ENCODE measurements around the gene KCNT2.

KCNT2 gene

DNA sequence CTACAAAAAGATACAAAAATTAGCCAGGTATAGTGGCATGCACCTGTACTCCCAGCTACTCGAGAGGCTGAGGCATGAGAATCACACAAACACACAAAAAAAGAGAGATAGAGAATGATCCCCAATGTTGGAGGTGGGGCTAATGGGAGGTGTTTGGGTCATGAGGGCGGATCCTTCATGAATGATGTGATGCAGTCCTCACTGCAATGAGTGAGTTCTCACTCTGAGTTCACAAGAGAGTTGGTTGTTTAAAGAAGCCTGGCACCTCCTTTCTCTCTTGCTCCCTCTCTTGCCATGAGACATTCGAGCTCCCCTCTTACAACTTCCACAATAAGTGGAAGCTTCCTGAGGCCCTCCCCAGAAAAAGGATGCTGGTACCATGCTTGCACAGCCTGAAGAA is 17.3 kb downstream of the KCNT2 start:
- H3K4me1 ChIP-seq (ENCODE audit: control insufficient read depth, insufficient read depth, low read length), result peaks cover 29% of the 10 kb centered on the region
- H3K4me3 ChIP-seq (ENCODE audit: low read depth, low read length), result no peak overlapping the region

DNA sequence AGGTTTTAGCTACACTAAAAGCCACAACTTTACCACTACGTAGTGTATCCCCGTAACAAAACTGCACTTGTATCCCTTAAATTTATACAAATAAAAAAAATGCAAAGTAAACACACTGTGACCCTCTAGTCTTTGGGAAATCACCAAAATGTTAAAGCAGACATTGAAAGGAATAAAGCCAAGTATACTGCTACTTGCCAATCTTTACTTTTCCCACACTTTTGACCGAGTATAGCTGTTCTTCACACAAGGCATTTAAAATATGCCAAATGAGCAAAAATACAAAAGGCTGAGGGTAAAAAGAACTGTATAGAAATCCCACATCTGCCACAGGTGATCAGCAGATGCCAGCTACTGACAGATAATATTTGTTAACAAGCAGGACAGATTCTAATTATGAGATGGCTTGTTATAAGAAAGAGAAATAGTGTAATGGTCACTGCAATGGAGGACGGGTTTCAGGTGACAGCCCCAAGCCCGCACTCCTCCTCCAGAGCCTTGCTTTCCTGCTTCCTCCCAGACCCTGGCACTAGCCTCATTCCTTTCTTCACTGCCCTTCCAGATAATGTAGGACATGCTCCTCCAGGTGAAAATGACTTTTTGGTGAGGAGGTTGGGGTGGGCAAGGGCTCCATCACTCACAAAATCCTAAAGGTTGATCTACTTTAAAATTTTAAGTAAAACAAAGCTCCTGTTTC is 18.1 kb downstream of the KCNT2 start:
- Histone ChIP-seq H3K9me3 (ENCODE audit: control insufficient read depth, insufficient read depth, low read length) (no peaks in the 10 kb centered on the region), H3K27me3 (ENCODE audit: control insufficient read depth, insufficient read depth, low read length) (no peaks in the 10 kb centered on the region), H3K36me3 (ENCODE audit: control insufficient read depth, insufficient read depth, low read length) (no peaks in the 10 kb centered on the region), H3K27ac (ENCODE audit: low read depth, low read length) (peak overlapping the region; percentile 1), H3K4me3 (ENCODE audit: low read depth, low read length) (no peak overlapping the region), H3K4me1 (ENCODE audit: control insufficient read depth, insufficient read depth, low read length) (peaks cover 29% of the 10 kb centered on the region), H3K9ac (ENCODE audit: low read depth, low read length) (no peak overlapping the region)

More for the DNA sequence above, 17.3 kb downstream of the KCNT2 start:
- no peaks in the 10 kb centered on the region for H3K36me3 ChIP-seq (ENCODE audit: control insufficient read depth, insufficient read depth, low read length)
- H3K27ac ChIP-seq (ENCODE audit: low read depth, low read length), result no peak overlapping the region
- H3K9ac ChIP-seq (ENCODE audit: low read depth, low read length), result no peak overlapping the region
- H3K27me3 ChIP-seq (ENCODE audit: control insufficient read depth, insufficient read depth, low read length), result no peaks in the 10 kb centered on the region
- no peaks in the 10 kb centered on the region for H3K9me3 ChIP-seq (ENCODE audit: control insufficient read depth, insufficient read depth, low read length)

DNA sequence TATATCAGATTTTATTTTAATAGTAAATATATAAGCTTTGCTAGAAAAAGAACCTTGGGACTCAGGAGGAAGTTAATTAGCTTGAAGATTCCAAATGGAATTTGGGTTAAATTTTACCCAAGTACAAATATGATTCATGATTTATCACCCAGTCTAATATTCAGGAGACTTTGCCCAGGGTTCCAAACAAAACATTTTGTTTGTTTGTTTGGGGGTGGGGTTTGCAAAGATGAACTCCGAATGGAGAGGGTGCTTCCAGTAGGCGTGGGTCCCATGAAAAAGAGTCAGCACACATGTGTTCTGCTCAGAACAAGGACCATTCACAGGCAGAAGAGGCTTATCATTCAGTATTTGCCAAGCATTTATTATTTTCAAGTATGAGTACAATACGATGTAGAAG is 23.5 kb downstream of the KCNT2 start:
- Histone ChIP-seq H3K27me3 (ENCODE audit: control insufficient read depth, insufficient read depth, low read length) (no peaks in the 10 kb centered on the region), H3K9me3 (ENCODE audit: control insufficient read depth, insufficient read depth, low read length) (no peaks in the 10 kb centered on the region), H3K4me3 (ENCODE audit: low read depth, low read length) (no peak overlapping the region), H3K36me3 (ENCODE audit: control insufficient read depth, insufficient read depth, low read length) (no peaks in the 10 kb centered on the region), H3K4me1 (ENCODE audit: control insufficient read depth, insufficient read depth, low read length) (peaks cover 18% of the 10 kb centered on the region; the same call in 1 of the 2 replicates), H3K27ac (ENCODE audit: low read depth, low read length) (no peak overlapping the region), H3K9ac (ENCODE audit: low read depth, low read length) (no peak overlapping the region)

DNA sequence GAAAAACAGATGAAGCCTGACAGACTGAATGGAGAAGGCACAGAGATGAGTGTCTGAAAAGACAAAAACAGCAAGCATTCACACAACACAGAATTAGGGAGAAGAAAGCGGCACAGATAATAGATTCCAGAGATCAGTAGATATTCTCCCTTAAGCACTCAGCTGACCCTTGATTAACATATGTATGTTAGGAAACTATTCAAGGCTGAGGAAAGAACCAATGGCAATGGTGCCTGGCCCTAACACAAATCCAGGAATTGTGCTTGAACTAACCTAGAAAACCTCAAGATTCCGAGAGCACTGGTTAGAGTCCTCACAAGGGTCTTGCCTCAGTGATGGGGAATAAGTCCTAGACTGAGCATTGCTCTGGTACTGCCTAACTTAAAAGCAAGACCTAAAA is 30.9 kb downstream of the KCNT2 start:
- no peaks in the 10 kb centered on the region for H3K36me3 ChIP-seq (ENCODE audit: control insufficient read depth, insufficient read depth, low read length)

DNA sequence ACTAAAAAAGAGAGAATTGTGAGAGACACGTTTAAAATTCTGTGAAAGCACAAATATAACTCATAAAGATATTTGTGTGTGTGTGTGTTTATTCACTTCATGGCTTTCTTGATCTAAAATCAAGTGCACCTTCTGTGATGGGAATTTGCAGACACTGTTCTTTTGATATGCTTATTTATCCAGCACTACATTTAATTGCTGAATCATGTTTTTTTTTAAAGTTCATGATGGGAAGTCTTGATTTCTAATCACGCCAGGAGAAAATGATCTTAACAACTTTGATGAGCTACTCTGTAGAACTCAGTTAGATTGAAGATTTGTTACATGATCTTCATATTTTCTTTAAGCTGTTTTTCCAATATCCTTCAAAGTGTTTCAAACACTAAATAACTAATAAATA is 35.0 kb downstream of the KCNT2 start:
- Histone ChIP-seq H3K27ac (ENCODE audit: low read depth, low read length) (no peak overlapping the region), H3K4me1 (ENCODE audit: control insufficient read depth, insufficient read depth, low read length) (peaks cover 32% of the 10 kb centered on the region), H3K9ac (ENCODE audit: low read depth, low read length) (no peak overlapping the region), H3K27me3 (ENCODE audit: control insufficient read depth, insufficient read depth, low read length) (no peaks in the 10 kb centered on the region), H3K9me3 (ENCODE audit: control insufficient read depth, insufficient read depth, low read length) (no peaks in the 10 kb centered on the region), H3K36me3 (ENCODE audit: control insufficient read depth, insufficient read depth, low read length) (peaks cover 7% of the 10 kb centered on the region), H3K4me3 (ENCODE audit: low read depth, low read length) (no peak overlapping the region)

More for the DNA sequence above, 30.9 kb downstream of the KCNT2 start:
- H3K4me3 ChIP-seq (ENCODE audit: low read depth, low read length), result no peak overlapping the region
- H3K27ac ChIP-seq (ENCODE audit: low read depth, low read length), result peak overlapping the region; percentile 55
- peaks cover 32% of the 10 kb centered on the region for H3K4me1 ChIP-seq (ENCODE audit: control insufficient read depth, insufficient read depth, low read length)
- H3K27me3 ChIP-seq (ENCODE audit: control insufficient read depth, insufficient read depth, low read length), result no peaks in the 10 kb centered on the region
- no peak overlapping the region for H3K9ac ChIP-seq (ENCODE audit: low read depth, low read length)
- H3K9me3 ChIP-seq (ENCODE audit: control insufficient read depth, insufficient read depth, low read length), result no peaks in the 10 kb centered on the region

DNA sequence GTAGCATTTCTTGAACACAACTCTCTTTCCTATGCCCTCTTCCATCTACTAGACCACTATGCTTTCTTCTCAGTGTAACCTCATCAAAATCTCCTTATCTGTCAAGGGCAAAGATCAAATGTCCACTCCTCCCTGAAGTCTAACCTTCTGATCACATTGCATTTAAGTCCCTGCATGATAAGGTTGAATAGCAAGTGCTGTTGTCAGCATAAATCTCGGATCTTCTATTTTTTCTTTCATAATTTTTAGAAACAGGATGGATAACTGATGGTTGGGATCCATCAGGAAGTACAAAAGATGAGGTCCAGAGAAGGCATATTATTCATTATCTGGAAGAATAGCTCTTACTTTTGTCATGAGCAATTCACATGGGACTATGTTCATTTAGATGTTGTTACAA is 41.0 kb downstream of the KCNT2 start:
- no peak overlapping the region for H3K27ac ChIP-seq (ENCODE audit: low read depth, low read length)
- H3K9ac ChIP-seq (ENCODE audit: low read depth, low read length), result no peak overlapping the region
- no peak overlapping the region for H3K4me3 ChIP-seq (ENCODE audit: low read depth, low read length)
- H3K27me3 ChIP-seq (ENCODE audit: control insufficient read depth, insufficient read depth, low read length), result no peaks in the 10 kb centered on the region
- H3K36me3 ChIP-seq (ENCODE audit: control insufficient read depth, insufficient read depth, low read length), result peaks cover 7% of the 10 kb centered on the region
- H3K4me1 ChIP-seq (ENCODE audit: control insufficient read depth, insufficient read depth, low read length), result peaks cover 8% of the 10 kb centered on the region
- H3K9me3 ChIP-seq (ENCODE audit: control insufficient read depth, insufficient read depth, low read length), result peaks cover 8% of the 10 kb centered on the region

DNA sequence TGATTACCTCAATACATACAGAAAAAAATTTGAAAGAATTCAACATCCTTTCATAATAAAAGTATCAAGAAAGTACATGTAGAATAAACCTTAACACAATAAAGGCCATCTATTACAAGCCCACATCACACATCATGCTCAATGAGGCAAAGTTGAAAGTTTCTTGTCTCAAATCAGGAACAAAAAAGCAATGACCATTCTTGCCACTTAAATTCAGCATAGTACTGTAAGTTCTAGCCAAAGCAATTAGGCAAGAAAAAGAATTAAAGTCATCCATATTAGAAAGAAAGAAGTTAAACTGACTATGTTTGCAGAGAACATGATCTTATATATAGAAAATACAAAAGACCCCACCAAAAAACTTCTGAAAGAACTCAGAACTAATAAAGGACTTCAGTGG is 44.5 kb downstream of the KCNT2 start:
- no peak overlapping the region for H3K9ac ChIP-seq (ENCODE audit: low read depth, low read length)
- no peaks in the 10 kb centered on the region for H3K27me3 ChIP-seq (ENCODE audit: control insufficient read depth, insufficient read depth, low read length)
- H3K27ac ChIP-seq (ENCODE audit: low read depth, low read length), result no peak overlapping the region
- no peak overlapping the region for H3K4me3 ChIP-seq (ENCODE audit: low read depth, low read length)
- H3K4me1 ChIP-seq (ENCODE audit: control insufficient read depth, insufficient read depth, low read length), result peaks cover 21% of the 10 kb centered on the region
- H3K36me3 ChIP-seq (ENCODE audit: control insufficient read depth, insufficient read depth, low read length), result no peaks in the 10 kb centered on the region; the same call in 1 of the 2 replicates
- peaks cover 8% of the 10 kb centered on the region for H3K9me3 ChIP-seq (ENCODE audit: control insufficient read depth, insufficient read depth, low read length)

DNA sequence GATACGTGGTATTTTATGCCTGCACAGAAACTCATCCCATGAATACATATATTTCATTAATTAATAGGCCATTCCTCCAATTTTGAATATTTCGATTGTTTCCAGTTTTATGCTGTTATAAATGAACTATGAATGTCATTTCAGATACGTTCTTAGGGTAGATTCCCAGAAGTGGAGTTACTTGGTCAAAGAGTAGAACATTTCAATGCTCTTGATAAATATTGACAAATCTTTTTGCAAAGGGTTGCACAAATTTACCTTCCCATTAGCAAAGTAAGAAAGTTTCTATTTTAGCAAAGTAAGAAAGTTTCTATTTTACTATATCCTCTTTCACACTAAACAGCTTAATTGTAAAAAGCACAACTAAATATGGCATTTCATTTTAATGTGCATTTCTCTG is 48.9 kb downstream of the KCNT2 start:
- Histone ChIP-seq H3K27ac (ENCODE audit: low read depth, low read length) (no peak overlapping the region), H3K9me3 (ENCODE audit: control insufficient read depth, insufficient read depth, low read length) (peaks cover 4% of the 10 kb centered on the region), H3K27me3 (ENCODE audit: control insufficient read depth, insufficient read depth, low read length) (no peaks in the 10 kb centered on the region), H3K36me3 (ENCODE audit: control insufficient read depth, insufficient read depth, low read length) (no peaks in the 10 kb centered on the region), H3K4me3 (ENCODE audit: low read depth, low read length) (no peak overlapping the region), H3K4me1 (ENCODE audit: control insufficient read depth, insufficient read depth, low read length) (peaks cover 28% of the 10 kb centered on the region), H3K9ac (ENCODE audit: low read depth, low read length) (no peak overlapping the region)

DNA sequence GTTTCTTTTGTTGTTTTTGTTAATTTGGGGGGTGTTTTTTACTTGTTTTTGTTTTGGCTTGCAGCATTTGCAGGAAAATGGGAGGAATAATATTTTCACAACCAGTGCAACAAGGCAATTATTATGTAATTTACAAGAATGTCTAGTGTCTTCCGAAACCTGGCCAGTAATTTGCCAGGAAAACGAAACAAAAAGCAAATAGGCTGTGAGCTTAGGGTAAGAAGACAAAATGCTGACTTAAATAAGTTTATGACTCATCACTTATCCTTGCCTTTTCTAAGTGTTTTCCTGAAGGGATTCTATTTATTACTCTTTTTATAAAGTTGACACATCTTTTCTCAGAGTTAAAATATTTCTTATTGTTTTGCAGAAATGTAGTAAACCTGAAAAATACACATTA is 49.8 kb downstream of the KCNT2 start:
- H3K9ac ChIP-seq (ENCODE audit: low read depth, low read length), result no peak overlapping the region
- H3K9me3 ChIP-seq (ENCODE audit: control insufficient read depth, insufficient read depth, low read length), result no peaks in the 10 kb centered on the region
- peaks cover 28% of the 10 kb centered on the region for H3K4me1 ChIP-seq (ENCODE audit: control insufficient read depth, insufficient read depth, low read length)
- H3K4me3 ChIP-seq (ENCODE audit: low read depth, low read length), result no peak overlapping the region
- no peaks in the 10 kb centered on the region for H3K36me3 ChIP-seq (ENCODE audit: control insufficient read depth, insufficient read depth, low read length)
- H3K27ac ChIP-seq (ENCODE audit: low read depth, low read length), result peak overlapping the region; percentile 2
- H3K27me3 ChIP-seq (ENCODE audit: control insufficient read depth, insufficient read depth, low read length), result no peaks in the 10 kb centered on the region

DNA sequence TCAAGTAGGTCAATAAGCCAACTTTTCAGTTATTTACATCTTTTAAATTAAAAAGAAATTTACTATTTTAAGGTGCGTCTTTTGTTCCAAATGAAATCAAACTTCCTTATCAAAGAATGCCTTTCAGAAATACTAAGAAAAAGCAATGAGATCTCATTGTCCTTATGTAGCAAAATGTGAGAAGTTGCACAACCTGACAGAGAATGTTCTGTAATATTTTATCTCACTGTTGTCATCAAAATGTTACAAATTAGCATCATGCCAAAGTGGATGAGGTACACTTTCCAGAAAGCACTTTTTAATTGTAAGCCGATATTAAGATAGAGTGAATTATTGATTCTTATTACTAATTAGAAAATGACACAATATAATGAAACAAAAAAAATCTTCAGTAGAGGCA is 50.4 kb downstream of the KCNT2 start:
- no peak overlapping the region for H3K9ac ChIP-seq (ENCODE audit: low read depth, low read length)
- H3K9me3 ChIP-seq (ENCODE audit: control insufficient read depth, insufficient read depth, low read length), result no peaks in the 10 kb centered on the region
- H3K27ac ChIP-seq (ENCODE audit: low read depth, low read length), result no peak overlapping the region
- no peaks in the 10 kb centered on the region for H3K27me3 ChIP-seq (ENCODE audit: control insufficient read depth, insufficient read depth, low read length)
- no peak overlapping the region for H3K4me3 ChIP-seq (ENCODE audit: low read depth, low read length)
- no peaks in the 10 kb centered on the region for H3K36me3 ChIP-seq (ENCODE audit: control insufficient read depth, insufficient read depth, low read length)
- H3K4me1 ChIP-seq (ENCODE audit: control insufficient read depth, insufficient read depth, low read length), result peaks cover 31% of the 10 kb centered on the region

DNA sequence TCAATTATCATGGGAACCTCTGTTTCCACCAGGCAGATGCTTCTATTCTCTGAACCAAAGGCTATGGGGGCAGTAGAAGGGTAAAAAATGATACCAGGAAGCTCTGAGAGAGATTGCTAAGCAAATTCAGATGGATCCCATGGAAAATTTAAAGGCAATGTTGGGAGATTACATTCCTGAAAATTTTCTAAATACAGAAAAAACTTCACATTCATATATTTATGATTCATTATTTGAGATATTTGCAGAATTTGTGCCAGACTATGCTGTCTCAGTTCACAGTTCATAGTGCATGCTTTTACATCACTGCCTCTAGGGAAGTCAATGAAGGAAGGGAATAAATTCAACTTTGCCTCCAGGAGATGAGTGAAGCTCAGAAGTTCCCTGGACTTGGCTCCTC is 57.5 kb downstream of the KCNT2 start:
- H3K27ac ChIP-seq (ENCODE audit: low read depth, low read length), result no peak overlapping the region
- H3K36me3 ChIP-seq (ENCODE audit: control insufficient read depth, insufficient read depth, low read length), result no peaks in the 10 kb centered on the region
- H3K9ac ChIP-seq (ENCODE audit: low read depth, low read length), result no peak overlapping the region
- 0 out of 2 replicates have a peak, but pooled peaks cover 4% of the 10 kb centered on the region for H3K4me1 ChIP-seq (ENCODE audit: control insufficient read depth, insufficient read depth, low read length)
- no peak overlapping the region for H3K4me3 ChIP-seq (ENCODE audit: low read depth, low read length)
- H3K9me3 ChIP-seq (ENCODE audit: control insufficient read depth, insufficient read depth, low read length), result no peaks in the 10 kb centered on the region
- no peaks in the 10 kb centered on the region for H3K27me3 ChIP-seq (ENCODE audit: control insufficient read depth, insufficient read depth, low read length)
